Trophoblast cell (in vitro differentiated cells and primary cell): ENCODE measurements around the gene PTPRCAP.
A peak's percentile ranks its signal among the peaks of the same experiment; 100 is the strongest.

ENCODE experiments used
- DNase-seq, 2 donors: peaks; one replicate each; pipeline ENCODE4 v3.0.0-alpha.2; 2016
- H2AFZ ChIP-seq: 2 replicates; pipeline ENCODE4 v1.6.1; 2013; ENCODE audit warnings: low read length, moderate library complexity, mild to moderate bottlenecking; ENCODE audit not compliant: insufficient read depth, poor library complexity
- H2AK5ac ChIP-seq: 2 replicates; pipeline ENCODE4 v1.6.1; 2013; ENCODE audit warnings: mild to moderate bottlenecking, low read length
- H2BK120ac ChIP-seq: 2 replicates; pipeline ENCODE4 v1.6.1; 2013; ENCODE audit warnings: low read length, mild to moderate bottlenecking, moderate library complexity; ENCODE audit not compliant: insufficient read depth, poor library complexity
- H2BK12ac ChIP-seq: 2 replicates; pipeline ENCODE4 v1.6.1; 2013; ENCODE audit warnings: mild to moderate bottlenecking, low read length, moderate library complexity
- H2BK5ac ChIP-seq: 2 replicates; pipeline ENCODE4 v1.6.1; 2013; ENCODE audit warnings: low read length, low read depth, moderate library complexity, mild to moderate bottlenecking; ENCODE audit not compliant: poor library complexity
- H3K14ac ChIP-seq: 2 replicates; pipeline ENCODE4 v1.6.1; 2013; ENCODE audit warnings: mild to moderate bottlenecking, low read length
- H3K18ac ChIP-seq: 2 replicates; pipeline ENCODE4 v1.6.1; 2013; ENCODE audit warnings: mild to moderate bottlenecking, low read length
- H3K23ac ChIP-seq: 2 replicates; pipeline ENCODE4 v1.6.1; 2013; ENCODE audit warnings: low read length
- H3K27ac ChIP-seq: 2 replicates; pipeline ENCODE4 v1.5.1; 2013; ENCODE audit warnings: low read depth, mild to moderate bottlenecking, inconsistent platforms, low read length, moderate library complexity
- H3K27me3 ChIP-seq: 2 replicates; pipeline ENCODE4 v1.6.1; 2013; ENCODE audit warnings: inconsistent platforms, mild to moderate bottlenecking, low read length, moderate library complexity; ENCODE audit not compliant: insufficient read depth
- H3K36me3 ChIP-seq, 2 experiments: 1 replicate in 1 of 2; 2 replicates in 1 of 2; pipeline ENCODE4 v1.6.1; 2013; ENCODE audit warnings: low read length in 2 of 2, mild to moderate bottlenecking in 2 of 2, moderate library complexity in 1 of 2; ENCODE audit not compliant: insufficient read depth in 2 of 2, control insufficient read depth in 1 of 2
- H3K4ac ChIP-seq: 2 replicates; pipeline ENCODE4 v1.6.1; 2013; ENCODE audit warnings: low read depth, mild to moderate bottlenecking, low read length, moderate library complexity
- H3K4me1 ChIP-seq, 2 experiments: 1 replicate in 1 of 2; 2 replicates in 1 of 2; pipeline ENCODE4 v1.6.1; 2013; ENCODE audit warnings: low read length in 2 of 2, mild to moderate bottlenecking in 2 of 2, moderate library complexity in 1 of 2; ENCODE audit not compliant: insufficient read depth in 2 of 2, control insufficient read depth in 1 of 2
- H3K4me2 ChIP-seq: 2 replicates; pipeline ENCODE4 v1.6.1; 2013; ENCODE audit warnings: inconsistent platforms, mild to moderate bottlenecking, low read length, moderate library complexity
- H3K4me3 ChIP-seq: 2 replicates; pipeline ENCODE4 v1.5.1; 2013; ENCODE audit warnings: mild to moderate bottlenecking, low read depth, low read length, inconsistent platforms
- H3K79me1 ChIP-seq: one replicate; pipeline ENCODE4 v1.6.1; 2013; ENCODE audit warnings: low read length
- H3K79me2 ChIP-seq: 2 replicates; pipeline ENCODE4 v1.6.1; 2013; ENCODE audit warnings: low read length, mild to moderate bottlenecking; ENCODE audit not compliant: control insufficient read depth, insufficient read depth, poor library complexity
- H3K9ac ChIP-seq: 2 replicates; pipeline ENCODE4 v1.6.1; 2013; ENCODE audit warnings: mild to moderate bottlenecking, low read length
- H3K9me3 ChIP-seq: 2 replicates; pipeline ENCODE4 v1.6.1; 2013; ENCODE audit warnings: low read depth, mild to moderate bottlenecking, control low read depth, inconsistent platforms, low read length; ENCODE audit not compliant: insufficient read depth
- H4K12ac ChIP-seq: 2 replicates; pipeline ENCODE4 v1.6.1; 2013; ENCODE audit warnings: low read depth, mild to moderate bottlenecking, low read length, moderate library complexity
- H4K8ac ChIP-seq: 2 replicates; pipeline ENCODE4 v1.6.1; 2013; ENCODE audit warnings: low read depth, mild to moderate bottlenecking, low read length, moderate library complexity
- H4K91ac ChIP-seq: one replicate; pipeline ENCODE4 v1.6.1; 2013; ENCODE audit warnings: low read depth, mild to moderate bottlenecking, low read length, moderate library complexity
- WGBS: extraction: QIAGEN DNeasy Blood & Tissue Kit; methylation state at CpG from one replicate; pipeline ENCODE4 v1.1.7; 2013; ENCODE audit warnings: missing lambda C conversion rate; ENCODE audit not compliant: insufficient read length, insufficient coverage; ENCODE audit errors: extremely low coverage; 5-methylcytosine and 5-hydroxymethylcytosine counted together

Gene PTPRCAP

DNA sequence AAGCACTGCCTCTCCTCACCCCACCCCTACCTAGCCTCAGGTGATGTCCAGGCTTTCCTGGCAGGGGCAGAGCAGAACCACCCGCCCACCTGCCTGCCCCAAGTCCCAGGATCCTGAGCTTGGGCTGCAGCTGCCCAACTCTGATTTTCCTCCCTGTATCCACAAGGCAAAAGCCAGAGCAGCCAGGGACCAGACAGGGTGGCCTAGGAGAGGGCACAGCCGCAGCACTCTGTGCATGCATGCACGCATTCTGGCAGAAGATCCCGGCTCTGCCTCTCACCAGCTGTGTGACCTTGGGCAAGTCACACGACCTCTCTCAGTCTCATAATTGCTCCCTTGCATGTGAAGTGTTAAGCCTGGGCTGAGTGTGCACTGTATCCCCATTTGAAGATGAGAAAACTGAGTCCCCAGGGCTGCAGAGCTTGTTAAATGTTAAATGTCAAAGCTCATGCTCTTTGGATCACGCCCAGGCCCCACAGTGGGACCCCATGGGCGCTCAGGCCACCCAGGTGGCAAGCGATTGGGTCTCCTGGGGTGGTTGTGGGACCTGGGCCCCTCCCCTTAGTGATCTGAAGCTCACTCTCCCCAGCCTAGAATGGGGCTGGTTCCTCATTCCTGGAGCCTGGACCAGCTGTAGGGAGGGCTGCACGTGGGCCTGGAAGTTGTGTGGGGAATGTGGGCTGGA is 24.8 kb downstream of the PTPRCAP start:
- Histone ChIP-seq H4K8ac (no peak overlapping the region), H3K18ac (no peak overlapping the region), H3K23ac (no peak overlapping the region), H3K27me3 (peaks cover 5% of the 10 kb centered on the region), H4K91ac (no peak overlapping the region), H3K4me3 (peak overlapping the region; percentile 1), H2BK5ac (no peak overlapping the region), H2BK120ac (no peak overlapping the region), H3K14ac (no peak overlapping the region), H3K4ac (no peak overlapping the region), H3K79me2 (no peaks in the 10 kb centered on the region), H2BK12ac (no peak overlapping the region), H3K79me1 (no peaks in the 10 kb centered on the region), H3K4me1 (peaks cover 0 to 4% of the 10 kb centered on the region in 2 experiments), H3K9ac (no peak overlapping the region), H3K9me3 (no peaks in the 10 kb centered on the region), H4K12ac (no peak overlapping the region), H2AK5ac (no peak overlapping the region), H3K4me2 (no peak overlapping the region), H2AFZ (no peak overlapping the region), H3K27ac (no peak overlapping the region), H3K36me3 (no peaks in the 10 kb centered on the region)
- no peak for DNase-seq
- WGBS = no CpG with 5 or more reads among the region's 9 CpGs

GRCh38 chr11:67411785-67412152 is 25.7 kb downstream of the PTPRCAP start:
- Histone ChIP-seq H3K36me3 (no peaks in the 10 kb centered on the region), H2BK120ac (no peak overlapping the region), H2BK5ac (no peak overlapping the region), H3K79me2 (no peaks in the 10 kb centered on the region), H2AFZ (no peak overlapping the region), H3K23ac (no peak overlapping the region), H2BK12ac (no peak overlapping the region), H3K18ac (no peak overlapping the region), H2AK5ac (no peak overlapping the region), H3K9ac (no peak overlapping the region), H3K27ac (no peak overlapping the region), H3K27me3 (peaks cover 5% of the 10 kb centered on the region), H3K14ac (no peak overlapping the region), H3K4me3 (no peak overlapping the region), H4K91ac (no peak overlapping the region), H3K9me3 (no peaks in the 10 kb centered on the region), H3K79me1 (no peaks in the 10 kb centered on the region), H3K4ac (no peak overlapping the region), H3K4me1 (peaks cover 0 to 4% of the 10 kb centered on the region in 2 experiments), H4K8ac (no peak overlapping the region), H3K4me2 (no peak overlapping the region), H4K12ac (no peak overlapping the region)
- no CpG with 5 or more reads among the region's 7 CpGs for WGBS
- no peak for DNase-seq

DNA sequence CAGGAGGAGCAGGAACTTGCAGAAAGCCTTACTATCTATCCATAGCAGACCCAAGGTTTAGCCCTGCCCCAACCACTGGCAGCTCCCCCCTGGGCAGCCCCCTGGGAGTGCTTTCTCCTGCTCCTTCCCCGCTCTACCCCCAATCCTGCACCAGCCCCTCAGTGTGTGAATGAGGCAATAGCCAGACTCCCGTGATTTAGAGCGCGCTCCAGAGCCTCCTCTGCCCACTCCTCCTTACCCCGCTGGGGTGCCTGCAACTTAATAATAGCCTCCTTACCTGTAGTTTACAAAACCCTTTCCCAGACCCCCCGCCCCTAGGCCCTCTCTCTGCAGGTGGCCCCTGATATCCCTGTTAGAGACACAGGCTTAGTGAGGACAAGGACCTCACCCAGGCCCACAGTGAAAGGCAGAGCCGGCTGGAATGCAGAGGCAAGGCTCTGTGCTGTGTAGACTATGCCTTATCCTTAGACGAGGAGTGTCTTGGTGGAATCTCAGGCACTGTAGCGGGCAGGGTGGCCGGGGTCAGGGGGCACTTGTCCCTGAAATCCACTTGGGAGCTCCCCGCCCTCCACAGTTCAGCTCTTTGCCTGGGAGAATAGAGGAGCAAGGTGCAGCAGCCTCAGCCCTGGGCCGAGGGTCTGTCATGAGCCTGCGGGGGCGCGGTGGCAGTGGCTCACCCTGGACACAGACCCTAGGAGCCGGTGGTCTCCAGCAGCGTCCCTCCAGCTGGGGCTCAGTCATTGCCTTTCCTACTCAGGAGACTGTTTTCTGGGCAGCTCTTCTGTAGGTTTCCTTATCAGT is 26.3 kb downstream of the PTPRCAP start:
- H3K4ac ChIP-seq = no peak overlapping the region
- no peaks in the 10 kb centered on the region for H3K9me3 ChIP-seq
- H3K27me3 ChIP-seq = peaks cover 5% of the 10 kb centered on the region
- H2AFZ ChIP-seq = no peak overlapping the region
- H3K9ac ChIP-seq = no peak overlapping the region
- H2BK5ac ChIP-seq = no peak overlapping the region
- H4K91ac ChIP-seq = no peak overlapping the region
- no peak overlapping the region for H2BK120ac ChIP-seq
- no peak overlapping the region for H3K23ac ChIP-seq
- peaks cover 0 to 4% of the 10 kb centered on the region in 2 experiments for H3K4me1 ChIP-seq
- no peak overlapping the region for H3K4me3 ChIP-seq
- H3K27ac ChIP-seq = no peak overlapping the region
- no peak for DNase-seq
- no peak overlapping the region for H2AK5ac ChIP-seq
- no peak overlapping the region for H4K12ac ChIP-seq
- no CpG with 5 or more reads among the region's 17 CpGs for WGBS
- no peak overlapping the region for H4K8ac ChIP-seq
- H3K79me1 ChIP-seq = no peaks in the 10 kb centered on the region
- no peak overlapping the region for H3K14ac ChIP-seq
- H3K18ac ChIP-seq = no peak overlapping the region
- H3K4me2 ChIP-seq = no peak overlapping the region
- no peaks in the 10 kb centered on the region for H3K36me3 ChIP-seq
- no peaks in the 10 kb centered on the region for H3K79me2 ChIP-seq
- no peak overlapping the region for H2BK12ac ChIP-seq

- Histone ChIP-seq H3K27me3 (peaks cover 5% of the 10 kb centered on the region), H3K27ac (no peak overlapping the region), H2BK120ac (no peak overlapping the region), H2BK12ac (no peak overlapping the region), H3K36me3 (no peaks in the 10 kb centered on the region), H3K4me2 (no peak overlapping the region), H3K23ac (no peak overlapping the region), H4K12ac (no peak overlapping the region), H2BK5ac (no peak overlapping the region), H4K8ac (no peak overlapping the region), H4K91ac (no peak overlapping the region), H2AK5ac (no peak overlapping the region), H3K9ac (no peak overlapping the region), H3K79me2 (no peaks in the 10 kb centered on the region), H3K18ac (no peak overlapping the region), H3K9me3 (no peaks in the 10 kb centered on the region), H3K79me1 (no peaks in the 10 kb centered on the region), H3K4me3 (no peak overlapping the region), H2AFZ (no peak overlapping the region), H3K4me1 (no peaks in the 10 kb centered on the region), H3K14ac (no peak overlapping the region), H3K4ac (no peak overlapping the region)
- no peak for DNase-seq
- WGBS = no CpG with 5 or more reads among the region's 15 CpGs
These were observed 27.1 kb downstream of the PTPRCAP start for GRCh38 chr11:67410369-67410831.
